ENCODE data around the gene CHPF2. TPM values are rescaled to one million over a fixed set of nuclear protein-coding genes. Genes with fewer than 3 reads are reported as not detected.

The CHPF2 gene
- total and polyA plus RNA-seq, 2 experiments from 2014 or later, result 4.8 to 26.1 TPM

- no peaks in the 10 kb centered on the region for H3K36me3 Mint-ChIP-seq (ENCODE audit: low read depth)
- Histone ChIP-seq H3F3A (replicated peaks; ENCODE audit: low read depth) (no peaks in the 10 kb centered on the region), H3K79me2 (replicated peaks; ENCODE audit: insufficient read depth) (no peaks in the 10 kb centered on the region), H3K36me3 (ENCODE audit: insufficient read depth) (no peaks in the 10 kb centered on the region), H4K20me1 (replicated peaks; ENCODE audit: insufficient read depth) (no peaks in the 10 kb centered on the region), H3K27ac (ENCODE audit: low read depth) (no peak overlapping the region), H3K27me3 (ENCODE audit: insufficient read depth) (no peaks in the 10 kb centered on the region), H3K4me3 (no peak overlapping the region), H3K4me1 (ENCODE audit: insufficient read depth) (peaks cover 2% of the 10 kb centered on the region; the same call in 1 of the 2 replicates), H3K9me2 (ENCODE audit: insufficient read depth) (no peaks in the 10 kb centered on the region), H2AFZ (no peak overlapping the region), H3K4me2 (no peak overlapping the region)
- peak; percentile 43 for DNase-seq (ENCODE audit: low spot score)
- no peaks in the 10 kb centered on the region for H3K9me3 Mint-ChIP-seq
- TF ChIP-seq CTCF (conservative IDR thresholded peaks at IDR 0.05; ENCODE audit: low read depth in 2 of 2) (peak in 1 of 2 experiments; percentile 38; a peak in 1 of 4 replicates), CREB1 (CRISPR knock-in tag; IDR thresholded peaks at IDR 0.05; ENCODE audit: low read depth) (no peak)
- H3K27ac Mint-ChIP-seq, result no peak overlapping the region
- H3K27me3 Mint-ChIP-seq (ENCODE audit: insufficient read depth, low read depth, poor library complexity), result peaks cover 2% of the 10 kb centered on the region
- peak; percentile 55 for ATAC-seq
- peaks cover 5% of the 10 kb centered on the region; the same call in 1 of the 3 replicates for H3K4me1 Mint-ChIP-seq
- no peak overlapping the region for H3K4me3 Mint-ChIP-seq
Measured at GRCh38 chr7:151195616-151196450, 36.5 kb upstream of the CHPF2 start.

GRCh38 chr7:151197932-151198331 lies 34.4 kb upstream of the CHPF2 start:
- ATAC-seq (no peak), DNase-seq (ENCODE audit: low spot score) (no peak)
- Mint-ChIP-seq H3K27me3 (ENCODE audit: insufficient read depth, low read depth, poor library complexity) (peaks cover 10% of the 10 kb centered on the region), H3K9me3 (no peaks in the 10 kb centered on the region), H3K27ac (no peak overlapping the region), H3K36me3 (ENCODE audit: low read depth) (no peaks in the 10 kb centered on the region; the same call in 2 of the 3 replicates), H3K4me1 (peaks cover 5% of the 10 kb centered on the region; the same call in 1 of the 3 replicates), H3K4me3 (no peak overlapping the region)
- Histone ChIP-seq H3K4me2 (no peak overlapping the region), H3K4me3 (no peak overlapping the region), H3K27me3 (ENCODE audit: insufficient read depth) (no peaks in the 10 kb centered on the region), H3K9me2 (ENCODE audit: insufficient read depth) (no peaks in the 10 kb centered on the region), H3K4me1 (ENCODE audit: insufficient read depth) (peaks cover 2% of the 10 kb centered on the region; the same call in 1 of the 2 replicates), H3K79me2 (replicated peaks; ENCODE audit: insufficient read depth) (no peaks in the 10 kb centered on the region), H3F3A (replicated peaks; ENCODE audit: low read depth) (no peaks in the 10 kb centered on the region), H2AFZ (no peak overlapping the region), H3K36me3 (ENCODE audit: insufficient read depth) (no peaks in the 10 kb centered on the region), H3K27ac (ENCODE audit: low read depth) (no peak overlapping the region), H4K20me1 (replicated peaks; ENCODE audit: insufficient read depth) (no peaks in the 10 kb centered on the region)
- TF ChIP-seq ETS1 (IDR thresholded peaks at IDR 0.05), result no peak
- no peak for TF ChIP-seq EZH2phosphoT487 (IDR thresholded peaks at IDR 0.05; ENCODE audit: unreplicated experiment)
- TF ChIP-seq REST (IDR thresholded peaks at IDR 0.05; ENCODE audit: unreplicated experiment), result no peak
- TF ChIP-seq EZH2 (IDR thresholded peaks at IDR 0.05; ENCODE audit: low read depth, unreplicated experiment), result no peak
- TF ChIP-seq ZNF114 (CRISPR knock-in tag; IDR thresholded peaks at IDR 0.05), result no peak
- no peak for TF ChIP-seq NANOG (IDR thresholded peaks at IDR 0.05; ENCODE audit: borderline replicate concordance)

Data from GM23338 (cell line).